NCI-H510A treated with DMSO at 0.1 percent for 48 hours (cell line): ENCODE results near the gene DNALI1.
A peak's percentile ranks its signal among the peaks of the same experiment; 100 is the strongest.
"Not testable (repeated sequence)": the region's sequence is repeated elsewhere in the genome, so short reads cannot be mapped to it uniquely, and the experiment has no call there.

Experiments used
- DNase-seq: peaks from one replicate; lab custom pipeline; 2025; lab: John Stamatoyannopoulos, UW

DNALI1 gene

DNA sequence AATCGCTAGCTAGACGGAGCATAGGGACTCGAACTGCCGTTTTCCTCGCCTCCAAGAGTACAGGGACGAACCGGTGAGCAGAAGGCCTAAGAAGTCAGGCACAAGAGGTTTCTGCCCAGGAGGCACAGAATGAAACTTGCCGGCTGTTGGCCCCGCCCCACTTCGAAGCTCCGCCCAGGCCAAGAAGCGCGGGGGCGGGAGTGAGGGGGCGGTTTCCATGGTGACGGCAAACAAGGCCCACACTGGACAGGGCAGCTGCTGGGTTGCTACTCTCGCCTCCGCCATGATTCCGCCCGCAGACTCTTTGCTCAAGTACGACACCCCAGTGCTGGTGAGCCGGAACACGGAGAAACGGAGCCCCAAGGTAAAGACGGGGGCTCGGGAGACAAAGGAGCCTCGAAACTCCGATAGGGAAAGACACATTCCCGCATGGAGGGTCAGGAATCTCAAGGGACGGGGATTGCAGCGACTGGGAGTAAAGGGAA lies at the start of gene DNALI1:
Gene DNALI1 (plus strand): TSS at position 229 of the 485 bp plus-strand sequence. CDS start 55 bp downstream, at position 284.
- DNase-seq = peak; percentile 100

DNA sequence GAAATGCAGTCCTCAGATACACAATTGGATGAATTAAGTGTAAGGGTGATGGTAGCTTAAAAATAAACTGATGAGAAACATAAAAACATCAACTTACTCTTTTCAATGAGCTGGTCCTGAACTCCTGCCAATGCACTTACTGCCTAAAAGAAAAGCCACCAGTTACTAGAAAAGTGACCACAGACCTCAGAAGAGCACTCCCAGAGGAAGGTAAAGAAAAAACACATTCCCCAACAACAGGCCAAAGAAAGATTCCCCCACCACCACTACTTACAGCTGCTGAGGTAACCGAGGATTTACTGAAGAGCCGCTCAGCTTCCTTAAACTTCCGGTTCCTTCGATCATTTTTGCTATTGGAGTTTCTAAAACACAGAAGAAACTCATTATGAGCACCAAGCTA lies 47.6 kb upstream of the DNALI1 start:
- DNase-seq = peak; percentile 87

DNA sequence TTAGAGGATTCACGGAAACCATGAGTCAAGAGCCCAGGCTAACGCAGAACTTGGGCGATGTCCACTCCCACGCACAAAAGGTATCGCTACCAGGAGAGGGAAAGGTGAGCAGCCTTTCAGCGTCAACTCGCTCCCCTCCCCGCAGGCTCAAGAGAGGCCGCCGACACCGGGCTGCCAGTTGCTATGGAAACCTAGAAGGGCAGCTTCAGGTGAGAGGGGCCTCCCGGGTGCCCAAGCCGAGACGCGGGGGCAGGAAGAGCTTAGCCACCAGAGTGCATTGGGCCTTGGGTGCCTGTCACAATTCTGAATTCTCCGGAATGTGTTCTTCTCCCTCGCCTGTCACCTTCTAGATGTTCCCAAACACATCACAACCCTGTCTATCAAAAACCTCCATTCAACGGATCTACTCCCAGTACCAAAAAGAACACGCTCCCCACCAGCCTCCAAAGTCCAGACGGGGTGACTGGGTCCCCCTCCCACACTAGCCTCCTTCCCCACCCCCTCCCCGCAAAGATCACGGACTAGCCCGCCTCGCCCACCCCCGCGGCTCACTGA lies 42.9 kb upstream of the DNALI1 start:
- DNase-seq = peak; percentile 100

DNA sequence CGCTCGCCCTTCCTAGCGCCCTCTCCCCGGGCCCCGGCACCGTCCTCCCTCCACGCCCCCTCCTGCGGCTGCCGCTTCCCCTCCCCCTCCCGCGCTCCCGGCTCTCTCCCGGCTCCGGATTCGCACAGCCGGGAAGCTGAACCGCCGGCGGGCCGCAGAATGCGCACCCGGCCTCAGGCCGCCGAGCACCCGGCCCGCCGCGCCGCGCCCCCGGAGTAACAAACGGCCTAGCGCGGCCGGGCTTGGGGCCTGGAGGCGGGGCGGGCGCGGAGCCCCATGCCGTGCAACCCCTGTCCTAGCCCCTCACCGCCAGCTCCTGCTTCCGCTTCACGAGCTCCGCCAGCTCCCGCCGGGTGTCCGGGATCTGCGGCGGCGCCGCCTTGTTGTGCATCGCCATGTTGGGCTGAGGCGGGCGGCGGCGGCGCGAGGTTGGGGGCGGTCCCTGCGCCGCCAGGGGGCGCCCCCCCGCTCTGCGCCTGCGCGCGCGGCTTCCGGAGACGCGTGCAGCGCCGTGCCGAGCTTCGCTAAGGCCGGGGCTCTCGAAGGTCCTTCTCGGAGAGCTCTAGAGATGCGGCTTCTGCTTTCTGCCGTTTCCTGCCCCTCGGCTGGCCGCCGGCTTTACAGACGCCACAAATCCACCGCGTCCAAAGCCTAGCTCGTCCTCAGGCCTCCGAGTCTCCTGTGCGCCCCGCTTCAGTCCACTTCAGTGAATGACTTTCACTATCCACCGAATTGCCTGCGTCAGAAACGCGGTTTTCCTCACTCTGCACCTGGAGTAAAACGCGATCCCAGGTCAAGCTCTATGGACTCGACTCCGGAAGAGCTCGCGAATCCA lies 42.2 kb upstream of the DNALI1 start, which contains the start of gene MEAF6:
Gene MEAF6 (minus strand): TSS at position 417 of the 835 bp plus-strand sequence. CDS start 20 bp downstream, at position 397.
- DNase-seq = peak; percentile 100

DNA sequence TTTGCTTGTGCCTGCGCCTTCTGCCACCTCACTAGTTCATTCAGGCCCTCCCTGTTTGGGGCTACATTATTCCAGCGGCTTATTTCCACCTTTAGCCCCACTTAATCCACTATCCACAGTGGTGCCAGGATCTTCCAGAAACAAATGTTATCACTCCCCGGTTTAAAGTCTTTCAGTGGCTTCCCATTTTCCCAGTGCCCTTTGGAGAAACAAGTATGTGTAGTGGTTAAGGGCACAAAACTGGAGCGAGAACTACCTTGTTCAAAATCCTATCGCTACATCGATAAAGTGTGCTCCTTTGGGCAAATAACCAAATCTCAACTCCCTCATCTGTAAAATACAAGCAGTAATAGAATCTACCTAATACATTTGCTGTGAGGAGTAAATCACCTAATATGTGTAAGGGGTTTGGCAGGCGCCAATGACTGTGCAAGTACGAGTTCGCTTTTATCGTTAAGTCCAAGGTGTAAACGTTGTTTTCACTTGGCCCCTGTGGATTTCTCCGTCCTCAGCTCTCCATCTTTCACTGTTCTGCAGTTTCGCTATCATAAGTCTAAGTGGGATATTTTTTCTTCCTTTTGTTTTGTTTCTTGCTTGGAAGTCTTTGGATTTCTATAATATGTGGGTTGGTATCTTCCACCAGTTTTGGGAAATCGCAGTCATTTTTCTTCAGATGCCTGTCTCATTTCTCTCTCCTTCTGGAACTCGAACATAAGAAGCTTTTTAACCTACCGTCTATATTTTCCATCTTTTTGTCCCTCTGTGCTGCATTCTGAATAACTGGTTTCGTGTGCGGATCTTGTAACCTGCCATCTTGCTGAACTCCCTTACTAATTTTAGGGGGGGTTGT lies 41.3 kb upstream of the DNALI1 start:
- peak; percentile 100 for DNase-seq

DNA sequence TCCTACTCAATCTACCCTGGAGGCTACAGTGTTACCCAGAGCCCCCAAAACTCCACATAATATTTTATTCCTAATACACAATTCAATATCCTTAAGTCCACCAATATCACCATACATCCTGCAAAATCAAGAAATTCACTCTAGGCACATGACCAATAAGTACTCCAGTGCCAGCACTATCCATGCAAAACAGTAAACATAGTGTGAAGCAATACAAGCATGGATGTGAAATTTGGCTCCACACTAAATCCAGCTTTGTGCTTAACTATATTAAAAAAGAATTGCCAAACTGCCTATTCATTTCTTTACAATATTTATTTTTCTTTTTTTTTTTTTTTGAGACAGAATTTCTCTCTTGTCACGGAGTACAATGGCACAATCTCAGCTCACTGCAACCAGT lies 39.2 kb upstream of the DNALI1 start:
- DNase-seq = no peak

DNA sequence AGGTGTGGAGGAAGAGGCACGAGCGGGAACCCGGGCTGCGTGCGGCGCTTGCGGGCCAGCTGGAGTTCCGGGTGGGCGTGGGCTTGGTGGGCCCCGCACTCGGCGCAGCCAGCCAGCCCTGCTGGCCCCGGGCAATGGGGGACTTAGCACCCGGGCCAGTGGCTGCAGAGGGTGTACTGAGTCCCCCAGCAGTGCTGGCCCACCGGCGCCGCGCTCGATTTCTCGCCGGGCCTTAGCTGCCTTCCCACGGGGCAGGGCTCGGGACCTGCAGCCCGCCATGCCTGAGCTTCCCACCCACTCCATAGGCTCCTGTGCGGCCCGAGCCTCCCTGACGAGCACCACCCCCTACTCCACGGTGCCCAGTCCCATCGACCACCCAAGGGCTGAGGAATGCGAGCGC lies 38.5 kb upstream of the DNALI1 start:
- DNase-seq = not testable (repeated sequence)

DNA sequence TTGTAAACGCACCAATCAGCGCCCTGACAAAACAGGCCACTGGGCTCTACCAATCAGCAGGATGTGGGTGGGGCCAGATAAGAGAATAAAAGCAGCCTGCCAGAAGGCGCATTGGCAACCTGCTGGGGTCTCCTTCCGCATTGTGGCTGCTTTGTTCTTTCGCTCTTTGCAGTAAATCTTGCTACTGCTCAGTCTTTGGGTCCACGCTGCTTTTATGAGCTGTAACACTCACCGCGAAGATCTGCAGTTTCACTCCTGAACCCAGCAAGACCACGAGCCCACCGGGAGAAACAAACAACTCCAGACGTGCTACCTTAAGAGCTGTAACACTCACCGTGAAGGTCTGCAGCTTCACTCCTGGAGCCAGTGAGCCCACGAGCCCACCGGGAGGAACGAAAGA lies 37.8 kb upstream of the DNALI1 start:
- not testable (repeated sequence) for DNase-seq

DNA sequence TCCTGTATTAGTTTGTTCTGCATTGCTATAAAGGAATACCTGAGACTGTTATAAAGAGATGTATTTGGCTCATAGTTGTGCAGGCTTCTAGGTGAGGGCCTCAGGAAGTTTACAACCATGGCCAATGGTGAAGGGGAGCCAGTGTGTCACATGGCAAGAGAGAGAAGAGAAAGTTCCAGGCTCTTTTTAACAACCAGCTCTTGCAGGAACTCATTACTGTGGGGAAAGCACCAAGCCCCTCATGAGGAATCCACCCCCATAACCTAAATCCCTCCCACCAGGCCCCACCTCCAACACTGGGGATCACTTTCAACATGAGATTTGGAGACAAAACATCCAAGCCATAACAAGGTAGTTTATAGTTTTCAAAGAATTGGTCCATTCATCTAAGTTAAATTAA lies 37.1 kb upstream of the DNALI1 start:
- DNase-seq = no peak

DNA sequence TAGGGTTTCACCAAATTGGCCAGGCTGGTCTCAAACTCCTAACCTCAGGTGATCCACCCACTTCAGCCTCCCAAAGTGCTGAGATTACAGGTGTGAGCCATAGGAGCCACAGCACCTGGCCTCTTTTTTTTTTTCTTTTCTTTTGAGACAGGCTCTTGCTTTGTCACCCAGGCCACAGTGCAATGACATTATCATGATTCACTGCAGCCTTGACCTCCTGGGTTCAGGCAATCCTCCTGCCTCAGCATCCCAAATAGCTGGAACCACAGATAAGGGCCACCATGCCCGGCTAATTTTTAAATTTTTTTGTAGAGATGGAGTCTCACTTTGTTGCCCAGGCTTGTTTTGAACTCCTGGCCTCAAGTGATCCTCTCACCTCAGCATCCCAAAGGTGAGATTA lies 26.9 kb upstream of the DNALI1 start:
- DNase-seq = not testable (repeated sequence)

DNA sequence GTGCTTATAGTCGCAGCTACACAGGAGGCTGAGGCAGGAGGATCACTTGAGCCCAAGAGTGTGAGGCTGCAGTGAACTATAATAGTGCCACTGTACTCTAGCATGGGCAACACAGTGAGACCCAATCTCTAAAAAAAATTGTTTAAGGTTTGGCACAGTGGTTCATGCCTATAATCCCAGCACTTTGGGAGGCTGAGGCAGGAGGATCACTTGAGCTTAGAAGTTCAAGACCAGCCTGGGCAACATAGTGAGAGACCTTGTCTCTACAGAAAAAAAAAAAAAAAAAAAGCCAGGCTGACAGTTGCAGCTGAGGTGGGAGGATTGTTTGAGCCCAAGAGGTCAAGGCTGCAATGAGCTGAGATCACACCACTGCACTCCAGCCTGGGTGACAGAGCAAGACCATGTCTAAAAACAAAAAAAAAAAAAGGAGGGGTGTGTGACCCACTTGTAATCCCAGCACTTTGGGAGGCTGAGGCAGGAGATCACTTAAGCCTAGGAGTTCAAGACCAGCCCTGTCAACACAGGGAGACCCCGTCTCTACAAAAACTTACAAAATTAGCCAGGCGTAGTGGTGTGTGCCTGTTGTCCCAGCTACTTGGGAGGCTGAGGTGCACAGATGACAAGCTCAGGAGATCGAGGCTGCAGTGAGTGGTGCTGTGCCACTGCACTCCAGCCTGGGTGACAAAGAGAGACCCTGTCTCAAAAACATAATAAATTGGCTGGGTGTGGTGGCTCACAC lies 24.2 kb upstream of the DNALI1 start:
- not testable (repeated sequence) for DNase-seq

DNA sequence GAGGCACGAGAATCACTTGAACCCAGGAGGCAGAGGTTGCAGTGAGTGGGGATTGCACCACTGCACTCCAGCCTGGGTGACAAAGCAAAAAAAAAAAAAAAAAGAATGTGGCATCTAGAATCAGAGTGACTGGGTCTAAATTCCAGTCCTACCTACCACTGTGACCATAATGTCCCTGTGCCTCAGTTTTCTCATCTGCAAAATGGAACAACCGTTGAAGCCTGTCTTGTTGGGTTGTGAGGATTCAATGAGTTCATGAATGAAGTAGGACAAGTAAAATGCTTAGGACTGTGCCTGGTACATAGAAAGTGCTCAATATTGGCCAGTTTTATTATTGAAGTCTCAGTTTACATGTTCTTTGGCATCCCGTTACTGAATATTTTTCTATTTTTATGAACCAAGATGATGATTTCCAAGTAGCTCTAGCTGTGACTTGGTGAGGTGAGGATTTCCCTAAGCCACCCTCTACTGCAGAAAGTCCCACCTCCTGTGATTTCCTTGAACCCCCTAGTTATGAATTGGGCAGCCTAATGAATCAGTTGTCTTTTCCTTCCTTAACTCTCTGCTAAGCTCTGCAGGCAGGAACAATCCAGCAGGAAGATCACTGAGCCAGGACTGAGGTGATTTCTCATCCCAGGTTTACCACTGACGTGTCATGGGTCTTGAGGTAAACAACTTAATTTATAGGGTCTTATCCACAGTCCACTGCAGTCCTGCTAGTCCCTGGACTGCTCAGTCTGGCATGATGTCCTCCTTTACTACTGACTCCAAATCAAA lies 23.2 kb upstream of the DNALI1 start:
- DNase-seq = no peak

DNA sequence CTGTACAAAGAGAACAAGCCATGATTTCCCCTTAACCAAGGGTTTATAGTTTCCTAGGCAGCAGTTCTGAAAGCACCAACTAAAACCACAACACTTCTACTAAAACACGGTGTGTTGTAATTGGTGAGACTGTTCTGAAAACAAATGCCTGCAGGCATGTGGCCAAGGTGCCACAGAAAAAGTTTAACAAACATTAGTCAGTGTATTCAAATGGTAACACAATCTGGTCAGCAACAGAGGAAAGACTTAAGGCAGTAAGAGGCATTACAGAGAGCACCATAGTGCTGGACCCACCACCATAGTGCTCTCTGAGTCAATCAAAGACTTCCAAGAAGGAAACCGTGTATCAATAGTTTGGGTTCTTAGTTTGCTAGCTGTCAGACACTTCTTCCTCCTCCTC lies 19.4 kb upstream of the DNALI1 start:
- DNase-seq = no peak

DNA sequence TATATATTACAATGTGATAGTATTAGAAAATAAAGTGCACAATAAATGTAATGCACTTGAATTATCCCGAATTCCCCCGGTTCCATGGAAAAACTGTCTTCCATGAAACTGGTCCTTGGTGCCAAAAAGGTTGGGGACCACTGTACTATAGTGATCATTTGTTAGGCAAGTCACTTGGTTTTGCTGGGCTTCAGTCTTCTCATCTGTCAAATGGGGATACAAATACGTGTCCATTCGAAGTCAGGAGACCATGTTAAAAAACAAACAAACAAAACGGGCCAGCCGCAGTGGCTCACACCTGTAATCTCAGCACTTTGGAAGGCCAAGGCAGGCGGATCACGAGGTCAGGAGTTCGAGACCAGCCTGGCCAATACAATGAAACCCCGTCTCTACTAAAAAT lies 17.6 kb upstream of the DNALI1 start:
- not testable (repeated sequence) for DNase-seq

DNA sequence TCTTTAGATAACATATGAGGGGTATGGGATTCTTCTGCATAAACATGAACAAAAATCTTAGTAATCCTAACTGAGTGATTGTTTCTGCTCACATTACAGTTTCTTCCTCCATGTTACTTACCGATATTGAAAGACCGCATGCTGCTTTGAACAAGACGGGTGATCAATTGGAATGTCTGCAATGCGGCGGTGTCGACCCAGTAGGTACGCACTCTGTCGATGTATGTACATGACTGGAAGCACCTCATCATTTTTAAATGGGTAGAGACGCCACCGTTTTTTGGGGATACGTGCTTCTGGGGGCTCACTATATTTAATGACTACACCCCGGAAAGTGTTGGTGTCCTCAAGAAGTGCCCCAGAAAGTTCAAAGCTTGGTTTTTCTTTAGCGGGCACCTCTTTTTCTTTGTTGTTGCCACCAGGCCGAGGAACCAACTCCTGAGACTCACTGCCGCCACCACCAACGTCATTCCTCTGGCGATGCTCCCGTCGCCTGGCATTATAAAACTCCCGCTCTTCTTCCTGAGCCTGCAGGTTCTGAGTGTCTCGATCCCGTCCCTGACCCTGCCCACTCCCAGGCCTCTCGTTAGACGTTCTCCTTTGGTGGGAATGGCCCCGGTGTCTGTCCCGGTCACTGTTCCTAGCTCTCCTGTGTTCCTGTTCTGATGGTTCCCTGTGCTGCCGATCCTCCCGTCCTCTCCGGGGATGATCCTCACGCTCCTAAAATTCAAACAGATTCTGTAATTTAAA lies 16.5 kb upstream of the DNALI1 start:
- no peak for DNase-seq

DNA sequence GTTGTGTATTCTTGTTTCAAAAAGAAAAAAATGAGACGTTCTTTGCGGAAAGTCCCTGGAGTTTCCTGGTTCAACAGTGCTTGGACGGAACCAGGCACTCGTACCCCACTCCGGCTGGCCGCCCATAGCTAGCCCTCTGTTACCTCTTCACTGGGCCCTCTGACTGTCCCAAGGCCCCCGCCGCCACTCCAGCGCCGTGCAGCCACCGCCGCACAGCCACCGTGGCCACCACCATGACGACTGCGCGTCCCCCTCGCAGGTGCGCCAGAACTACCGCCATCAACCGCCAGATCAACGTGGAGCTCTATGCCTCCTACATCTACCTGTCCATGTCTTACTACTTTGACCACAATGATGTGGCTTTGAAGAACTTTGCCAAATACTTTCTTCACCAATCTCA lies 12.2 kb upstream of the DNALI1 start:
- no peak for DNase-seq

DNA sequence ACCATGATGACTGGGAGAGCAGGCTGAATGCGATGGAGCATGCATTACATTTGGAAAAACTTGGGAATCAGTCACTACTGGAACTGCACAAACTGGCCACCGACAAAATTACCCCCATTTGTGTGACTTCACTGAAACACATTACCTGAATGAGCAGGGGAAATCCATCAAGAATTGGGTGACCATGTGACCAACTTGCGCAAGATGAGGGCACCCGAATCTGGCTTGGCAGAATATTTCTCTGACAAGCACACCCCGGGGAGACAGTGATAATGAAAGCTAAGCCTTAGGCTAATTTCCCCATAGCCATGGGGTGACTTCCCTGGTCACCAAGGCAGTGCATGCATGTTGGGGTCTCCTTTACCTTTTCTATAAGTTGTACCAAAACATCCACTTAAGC lies 11.7 kb upstream of the DNALI1 start:
- DNase-seq = no peak

DNA sequence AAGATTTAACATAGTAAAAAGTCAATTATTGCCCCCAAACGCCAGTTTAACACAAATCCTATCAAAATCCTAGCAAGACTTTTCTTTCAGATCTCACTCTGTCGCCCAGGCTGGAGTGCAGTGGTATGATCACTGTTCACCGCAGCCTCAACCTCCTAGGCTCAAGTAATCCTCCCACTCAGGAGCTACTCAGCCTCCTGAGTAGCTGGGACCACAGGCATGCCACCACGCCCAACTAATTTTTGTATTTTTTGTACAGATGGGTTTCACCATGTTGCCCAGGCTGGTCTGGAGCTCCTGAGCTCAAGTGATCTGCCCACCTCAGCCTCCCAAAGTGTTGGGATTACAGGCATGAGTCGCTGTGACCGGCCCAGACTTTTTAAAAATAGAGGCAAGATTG lies 7.4 kb upstream of the DNALI1 start:
- no peak for DNase-seq

DNA sequence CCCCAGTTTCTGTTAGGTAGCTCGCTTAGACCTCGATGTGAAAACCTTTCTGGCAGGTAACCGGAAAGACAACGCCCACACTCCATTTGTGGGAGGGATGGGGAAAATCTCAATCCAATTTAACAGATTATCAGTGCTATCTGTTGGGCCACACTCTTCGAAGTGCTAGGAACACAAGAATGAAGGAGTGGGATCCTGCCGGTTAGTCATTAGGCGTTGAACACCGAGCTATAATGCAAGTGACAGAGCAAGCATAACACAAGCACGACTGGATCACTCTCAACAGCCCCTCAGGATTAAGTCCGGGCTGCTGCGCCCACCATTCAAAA lies 3.2 kb upstream of the DNALI1 start:
- no peak for DNase-seq
